Brain pericyte (primary cell): ENCODE data around the gene TGFBR3.
A peak's percentile ranks its signal among the peaks of the same experiment; 100 is the strongest.

Experiments used
- DNase-seq: peaks from one replicate; pipeline ENCODE4 v3.0.0-alpha.2; 2012; ENCODE audit warnings: low read depth, low spot score

TGFBR3 gene

GRCh38 chr1:91827459-91828321 is 58.3 kb downstream of the TGFBR3 start:
- no peak for DNase-seq

GRCh38 chr1:91827087-91827458 is 58.9 kb downstream of the TGFBR3 start:
- DNase-seq, result no peak

GRCh38 chr1:91826649-91827048 is 59.3 kb downstream of the TGFBR3 start:
- no peak for DNase-seq

GRCh38 chr1:91826248-91826647 is 59.7 kb downstream of the TGFBR3 start:
- no peak for DNase-seq

GRCh38 chr1:91821126-91821868 is 64.7 kb downstream of the TGFBR3 start:
- no peak for DNase-seq

- no peak for DNase-seq
These were observed 66.7 kb downstream of the TGFBR3 start for GRCh38 chr1:91819038-91819788.

GRCh38 chr1:91818713-91818975 is 67.3 kb downstream of the TGFBR3 start:
- no peak for DNase-seq

- DNase-seq, result no peak
These were observed 68.6 kb downstream of the TGFBR3 start for GRCh38 chr1:91817211-91817905.

- DNase-seq, result no peak
These were observed 69.9 kb downstream of the TGFBR3 start for GRCh38 chr1:91816031-91816430.

- no peak for DNase-seq
These were observed 71.5 kb downstream of the TGFBR3 start for GRCh38 chr1:91814448-91814847.

GRCh38 chr1:91813813-91814212 is 72.1 kb downstream of the TGFBR3 start:
- DNase-seq, result no peak

- DNase-seq, result no peak
These were observed 74.5 kb downstream of the TGFBR3 start for GRCh38 chr1:91811363-91812025.

- no peak for DNase-seq
These were observed 76.6 kb downstream of the TGFBR3 start for GRCh38 chr1:91809317-91809716.

- DNase-seq, result no peak
These were observed 77.9 kb downstream of the TGFBR3 start for GRCh38 chr1:91807921-91808620.

GRCh38 chr1:91806769-91807700 is 78.9 kb downstream of the TGFBR3 start:
- no peak for DNase-seq

GRCh38 chr1:91806181-91806768 is 79.7 kb downstream of the TGFBR3 start:
- no peak for DNase-seq

GRCh38 chr1:91805311-91805801 is 80.6 kb downstream of the TGFBR3 start:
- DNase-seq, result peak; percentile 54

GRCh38 chr1:91804546-91805023 is 81.4 kb downstream of the TGFBR3 start:
- DNase-seq, result no peak
